ENCODE measurements around the gene MATCAP1. TPM values are rescaled to one million over a fixed set of nuclear protein-coding genes. Genes with fewer than 3 reads are reported as not detected.

The MATCAP1 gene
- total and polyA plus RNA-seq, 2 of the 8 experiments (the other 6 are each of a cell fraction or from before 2014, with no cell fraction given): 22.9 to 27.5 TPM

- H3K4ac ChIP-seq (replicated peaks; ENCODE audit: insufficient read length, low read depth, low read length): no peak overlapping the region
- H4K8ac ChIP-seq (ENCODE audit: extremely low read depth, insufficient read depth, low read length): peak overlapping the region; percentile 70; the same call in 1 of the 2 replicates
- POLR2A ChIA-PET (ENCODE audit: partially characterized antibody): interaction anchor here (0.7 to 2.7 kb wide), 6 partner anchors 9 to 793 kb away, joined by 3 to 11 read pairs (median 4); partner anchors contain the start of genes FBXL8 and TRADD
- 0 out of 4 replicates have a peak, but pooled peaks of 1 of the 2 experiments have one; percentile 40 for TF ChIP-seq HDAC2 (IDR thresholded peaks at IDR 0.05; ENCODE audit: borderline replicate concordance in 1 of 2, low read depth in 2 of 2, low read length in 2 of 2)
- 0 out of 4 replicates have a peak, but pooled peaks have one; percentile 32 to 54 for TF ChIP-seq SIN3A (conservative IDR thresholded peaks at IDR 0.05 in 1 of 2, IDR thresholded peaks at IDR 0.05 in 1 of 2; ENCODE audit: low read depth in 1 of 2, low read length in 2 of 2)
- no peak for TF ChIP-seq TAF1 (IDR thresholded peaks at IDR 0.05; ENCODE audit: low read depth, low read length)
- peak; percentile 62 for TF ChIP-seq CTBP2 (IDR thresholded peaks at IDR 0.05; ENCODE audit: borderline replicate concordance, insufficient read depth, insufficient read length, low read length)
- TF ChIP-seq RAD21 (IDR thresholded peaks at IDR 0.05 in 1 of 2, conservative IDR thresholded peaks at IDR 0.05 in 1 of 2; ENCODE audit: low read depth in 2 of 2, low read length in 2 of 2): peak; percentile 55
- TF ChIP-seq CBX8 (IDR thresholded peaks at IDR 0.05; ENCODE audit: borderline replicate concordance, low read depth, low read length): no peak
- TF ChIP-seq YY1 (IDR thresholded peaks at IDR 0.05; ENCODE audit: low read depth, low read length): peak; percentile 58; the same call in 1 of the 2 replicates
These were observed 14.1 kb downstream of the MATCAP1 start for GRCh38 chr16:67169642-67170167.

More at GRCh38 chr16:67169642-67170167, 14.1 kb downstream of the MATCAP1 start:
- no peak overlapping the region for H3K14ac ChIP-seq (ENCODE audit: insufficient read length)
- peaks cover 0 to 1% (median 0%) of the 10 kb centered on the region in 4 experiments; a peak in 1 of 8 replicates for H3K36me3 ChIP-seq (ENCODE audit: control insufficient read depth in 2 of 4, insufficient read depth in 4 of 4, low read length in 3 of 4)
- H2BK120ac ChIP-seq (replicated peaks; ENCODE audit: low read depth, low read length): no peak overlapping the region
- H3K23ac ChIP-seq (ENCODE audit: insufficient read length): no peak overlapping the region
- H4K5ac ChIP-seq (ENCODE audit: insufficient read length, low read depth, low read length): no peak overlapping the region
- H3K27me3 ChIP-seq (replicated peaks in 1 of 4; ENCODE audit: control insufficient read depth in 3 of 4, extremely low read depth in 1 of 4, insufficient read depth in 3 of 4, low read length in 3 of 4): peaks cover 77 to 97% (median 95%) of the 10 kb centered on the region in 4 experiments
- H2BK20ac ChIP-seq (ENCODE audit: low read length): no peak overlapping the region
- no peak overlapping the region for H2AFZ ChIP-seq (ENCODE audit: low read length)
- H3K9ac ChIP-seq (replicated peaks in 1 of 4; ENCODE audit: extremely low read depth in 1 of 4, low read depth in 3 of 4, low read length in 3 of 4): no peak overlapping the region
- H3K4me3 ChIP-seq (ENCODE audit: extremely low read depth in 1 of 4, insufficient read depth in 2 of 4, low read depth in 3 of 4, low read length in 4 of 4): peak overlapping the region; percentile 17 to 65 (median 50)
- no peak overlapping the region for H4K91ac ChIP-seq (replicated peaks; ENCODE audit: insufficient read length, low read length)
- no peak overlapping the region for H2AK5ac ChIP-seq (ENCODE audit: low read depth, low read length)
- H2BK12ac ChIP-seq (ENCODE audit: low read depth, low read length): 0 out of 2 replicates have a peak overlapping the region, but pooled peaks have one; percentile 71
- FAIRE-seq (no peak), DNase-seq (ENCODE audit: low read depth in 1 of 2, low spot score in 2 of 2) (peak in 1 of 2 experiments; percentile 95)
- no peaks in the 10 kb centered on the region for H3K9me3 ChIP-seq (ENCODE audit: insufficient read depth in 2 of 2, low read depth in 1 of 2, low read length in 1 of 2)
- H4K20me1 ChIP-seq (replicated peaks in 1 of 2; ENCODE audit: control insufficient read depth in 1 of 2, insufficient read depth in 2 of 2, low read length in 2 of 2): peaks cover 2 to 18% of the 10 kb centered on the region in 2 experiments
- WGBS, 2 experiments (ENCODE audit: extremely low coverage in 1 of 2, insufficient coverage in 1 of 2, insufficient read length in 1 of 2, insufficient replicate concordance in 2 of 2, low coverage in 1 of 2, low lambda C conversion rate in 2 of 2, missing lambda C conversion rate in 1 of 2): 1% methylated on average over 24 of the region's 24 CpGs; no CpG with 5 or more reads in 1 of the 2 experiments
- peak overlapping the region; percentile 81; the same call in 1 of the 2 replicates for H2BK15ac ChIP-seq (ENCODE audit: low read length)
- CTCF ChIA-PET (ENCODE audit: partially characterized antibody): interaction anchor here (0.7 to 19.3 kb wide), 27 partner anchors 8 to 257 kb away, joined by 3 to 291 read pairs (median 4); partner anchors contain the start of genes B3GNT9, CES3, ELMO3 and EXOC3L1
- peaks cover 0 to 43% (median 33%) of the 10 kb centered on the region in 4 experiments; a peak in 6 of 7 replicates for H3K4me1 ChIP-seq (replicated peaks in 1 of 4; ENCODE audit: control insufficient read depth in 3 of 4, insufficient read depth in 4 of 4, low read length in 3 of 4)
- H3K18ac ChIP-seq (ENCODE audit: extremely low read depth, low read length): peak overlapping the region; percentile 68
- H3K23me2 ChIP-seq (ENCODE audit: low read depth, low read length): peaks cover 21% of the 10 kb centered on the region
- H2BK5ac ChIP-seq (ENCODE audit: low read depth, low read length): no peak overlapping the region
- peak overlapping the region; percentile 34 for H3K56ac ChIP-seq (replicated peaks; ENCODE audit: insufficient read length, low read depth, low read length)
- H3K79me1 ChIP-seq (ENCODE audit: low read depth, low read length): peaks cover 2% of the 10 kb centered on the region; the same call in 1 of the 2 replicates
- H3K4me2 ChIP-seq (ENCODE audit: insufficient read depth in 1 of 2, low read depth in 2 of 2, low read length in 2 of 2): peak overlapping the region; percentile 79 to 89
- no peak overlapping the region for H3K27ac ChIP-seq (ENCODE audit: low read depth, low read length)
- H3K79me2 ChIP-seq (ENCODE audit: control insufficient read depth in 1 of 2, insufficient read depth in 2 of 2, low read length in 2 of 2): no peaks in the 10 kb centered on the region
